ENCODE data around the gene KLRF1.
A peak's percentile ranks its signal among the peaks of the same experiment; 100 is the strongest.
"Not testable (repeated sequence)": the region's sequence is repeated elsewhere in the genome, so short reads cannot be mapped to it uniquely, and the experiment has no call there.

The KLRF1 gene

DNA sequence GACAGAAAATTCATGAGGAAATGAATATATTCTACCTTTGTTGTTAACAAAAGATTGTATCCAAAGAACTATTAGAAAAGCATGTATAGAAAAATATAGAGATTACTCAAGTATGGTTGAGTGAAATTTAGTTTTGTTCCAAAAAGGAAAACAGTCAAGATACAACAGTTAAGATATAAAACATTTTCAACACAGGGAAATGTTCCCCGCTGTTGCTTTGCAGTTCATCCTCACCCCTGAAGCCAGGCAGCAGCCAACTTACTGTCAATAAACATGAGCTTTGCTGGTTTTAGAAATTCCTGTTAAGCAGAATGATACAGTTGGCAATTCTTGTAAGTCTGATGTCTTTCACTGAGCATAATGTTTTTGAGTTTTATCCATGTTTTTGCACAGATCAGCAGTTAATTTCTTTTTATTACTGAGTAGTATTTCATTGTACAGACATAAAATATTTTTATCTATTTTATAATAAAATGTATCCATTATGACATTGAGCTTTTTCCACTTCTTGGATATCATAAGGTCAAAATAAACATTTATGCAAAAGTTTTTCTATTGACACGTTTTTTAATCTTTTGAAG is 43.1 kb downstream of the KLRF1 start:
- peak in 3 of 4 experiments; percentile 31 to 48 (median 36) for DNase-seq

DNA sequence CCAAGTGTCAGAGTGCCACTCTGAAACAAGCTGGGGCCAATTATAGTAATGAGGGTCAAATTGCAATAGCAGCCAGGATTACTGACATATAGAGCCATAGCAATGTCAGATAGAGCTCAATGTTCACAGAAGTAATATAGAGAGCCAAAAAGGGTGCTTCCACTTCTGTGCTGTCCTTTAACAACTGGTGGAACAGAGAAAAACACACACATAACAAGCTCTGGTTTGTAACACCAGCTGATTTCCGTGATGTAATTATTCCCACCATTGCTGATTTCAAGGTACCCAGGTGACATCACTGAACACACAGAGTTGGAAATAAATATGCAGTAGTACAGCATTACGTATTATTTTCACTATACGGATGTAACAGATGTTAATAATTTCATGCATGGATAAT is 44.9 kb downstream of the KLRF1 start:
- DNase-seq, result peak in 1 of 4 experiments; percentile 18

DNA sequence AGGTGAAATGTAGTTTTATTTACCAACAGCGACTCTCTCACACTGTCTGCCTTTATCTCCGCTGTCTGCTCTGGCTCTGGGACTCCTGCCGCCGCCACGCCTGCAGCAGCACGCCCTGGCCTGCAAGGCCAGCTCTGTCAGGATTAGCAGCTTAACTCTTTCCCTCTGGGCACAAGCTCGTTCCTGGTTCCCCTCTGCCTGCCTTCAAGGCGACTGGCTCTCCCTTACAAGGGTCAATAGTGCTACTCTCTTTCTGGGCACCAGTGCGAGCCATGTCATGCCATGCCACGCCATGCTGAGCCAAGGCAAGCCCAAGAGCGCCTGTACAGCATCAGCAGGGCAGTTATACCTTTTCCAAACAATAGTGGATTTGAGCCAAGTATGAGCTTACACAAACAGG is 45.5 kb downstream of the KLRF1 start:
- no peak for DNase-seq

DNA sequence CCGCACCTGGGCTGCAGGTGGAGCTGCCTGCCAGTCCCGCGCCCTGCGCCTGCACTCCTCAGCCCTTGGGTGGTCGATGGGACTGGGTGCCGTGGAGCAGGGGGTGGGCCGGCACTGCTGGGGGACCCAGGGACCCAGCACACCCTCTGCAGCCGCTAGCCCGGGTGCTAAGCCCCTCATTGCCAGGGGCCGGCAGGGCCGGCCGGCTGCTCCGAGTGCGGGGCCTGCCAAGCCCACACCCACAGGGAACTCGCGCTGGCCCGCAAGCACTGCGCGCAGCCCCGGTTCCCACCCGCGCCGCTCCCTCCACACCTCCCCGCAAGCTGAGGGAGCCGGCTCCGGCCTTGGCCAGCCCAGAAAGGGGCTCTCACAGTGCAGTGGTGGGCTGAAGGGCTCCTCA is 48.8 kb downstream of the KLRF1 start:
- not testable (repeated sequence) for DNase-seq

DNA sequence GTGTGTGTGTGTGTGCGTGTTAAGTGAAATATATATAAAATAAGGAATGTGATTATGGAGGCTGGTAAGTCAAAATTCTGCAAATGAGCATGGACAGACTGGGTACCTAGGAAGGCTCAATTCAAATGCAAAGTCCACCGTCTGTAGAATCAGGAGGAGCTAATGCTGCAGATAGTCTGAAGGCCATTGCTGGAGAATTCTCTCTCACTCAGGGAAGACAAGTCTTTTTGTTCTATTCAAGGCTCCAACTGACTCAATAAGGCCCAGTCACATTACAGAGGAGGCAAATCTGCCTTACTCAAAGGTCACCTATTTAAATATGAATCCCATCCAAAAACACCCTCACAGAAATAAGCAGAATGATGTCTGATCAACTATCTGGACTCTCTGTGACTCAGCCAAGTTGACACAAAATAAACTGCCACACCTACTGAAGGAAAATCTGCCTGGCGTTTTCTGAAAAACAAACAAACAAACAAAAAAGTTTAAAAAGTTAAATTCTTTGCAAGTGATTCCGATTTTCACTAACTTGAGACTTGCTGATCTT is 53.3 kb downstream of the KLRF1 start:
- no peak for DNase-seq

DNA sequence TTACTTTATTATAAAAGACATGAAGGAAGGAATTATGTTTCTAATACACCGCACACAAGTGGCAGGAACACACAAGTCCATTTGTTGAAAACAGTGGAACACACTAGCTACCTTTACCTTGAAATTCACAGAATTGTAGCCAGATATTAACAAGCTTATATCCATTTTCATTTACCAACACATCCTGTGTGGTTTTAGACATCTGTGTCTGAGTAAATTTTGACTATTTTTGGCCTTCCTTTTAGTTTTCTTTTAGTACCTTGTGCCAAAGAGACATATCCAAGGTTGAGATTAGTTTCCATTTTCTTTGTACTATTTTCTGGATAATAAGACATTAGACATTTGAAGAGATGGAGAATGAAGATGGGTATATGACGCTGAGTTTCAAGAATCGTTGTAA is 54.0 kb downstream of the KLRF1 start, which contains the start of gene KLRF2:
Gene KLRF2 (plus strand): TSS at position 244 of the 400 bp plus-strand sequence. CDS start 107 bp downstream, at position 351.
- DNase-seq, result no peak

DNA sequence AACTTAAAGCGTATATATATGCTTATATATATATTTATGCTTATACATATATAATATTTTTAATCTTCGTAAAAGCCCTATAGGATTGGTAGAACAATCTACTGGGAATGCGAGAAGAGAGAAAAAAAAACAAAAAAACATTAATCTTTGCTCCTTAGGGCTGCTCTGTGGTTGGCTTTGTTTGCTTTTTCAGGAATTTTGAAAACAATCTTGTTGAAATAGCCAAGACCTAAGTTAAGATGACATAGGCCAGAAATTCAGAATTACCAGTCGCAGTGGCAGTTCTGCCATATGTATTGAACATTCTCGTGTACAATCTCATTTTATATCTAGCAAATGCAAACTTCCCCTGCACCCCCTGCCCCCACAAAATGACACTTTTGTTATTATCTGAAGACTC is 54.7 kb downstream of the KLRF1 start:
- no peak for DNase-seq

DNA sequence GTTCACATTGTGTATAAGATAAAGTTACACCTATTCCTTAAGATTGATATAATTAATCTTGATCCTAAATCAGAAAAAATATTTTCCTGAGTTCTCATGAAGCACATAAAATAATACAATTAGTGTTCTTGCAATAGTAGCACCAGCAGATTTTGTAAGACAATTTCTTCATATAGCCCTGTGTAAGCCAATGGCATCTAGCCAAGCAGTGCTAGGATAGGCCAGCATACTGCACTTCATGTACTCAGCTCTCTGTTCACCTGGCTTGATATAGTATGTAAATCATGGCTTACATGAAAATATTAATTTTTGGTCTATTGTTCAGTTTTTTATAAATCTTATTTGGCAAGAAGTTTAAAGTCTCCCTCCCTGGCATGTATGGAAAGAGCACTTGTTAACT is 55.9 kb downstream of the KLRF1 start:
- peak in 1 of 4 experiments; percentile 18 for DNase-seq

DNA sequence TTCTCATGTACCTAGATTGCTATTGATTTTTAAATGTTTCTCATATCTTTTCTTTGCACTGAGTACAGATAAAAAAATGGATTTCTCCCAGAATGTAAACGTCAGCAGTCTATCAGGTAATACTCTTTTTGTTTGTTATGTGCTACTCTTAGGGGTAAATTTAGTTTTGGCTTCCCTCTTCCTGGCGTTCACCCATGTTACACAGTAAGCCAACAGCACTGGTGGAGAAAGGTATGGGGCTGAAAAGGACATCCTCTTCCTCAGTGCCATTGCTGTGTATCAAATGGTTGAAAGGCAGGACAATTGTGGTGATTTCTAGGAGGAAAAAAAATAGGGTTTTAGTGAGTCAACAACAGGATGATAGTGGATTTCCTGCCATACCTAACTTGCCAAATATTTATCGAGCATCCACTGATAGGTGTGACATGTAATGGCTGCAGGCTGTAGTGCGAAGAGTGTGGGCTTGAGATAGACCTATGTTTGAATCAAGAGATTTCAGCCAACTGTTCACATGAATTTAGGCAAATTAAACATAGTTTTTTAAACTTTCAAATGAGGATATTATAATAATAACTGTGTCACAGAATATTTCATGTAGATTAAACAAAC is 61.5 kb downstream of the KLRF1 start:
- DNase-seq, result no peak
